NCI-H2227 (cell line): ENCODE measurements around the gene DAGLA.

Experiments
- DNase-seq: peaks from one replicate; lab custom pipeline; 2025; ENCODE audit not compliant: unreplicated experiment; lab: John Stamatoyannopoulos, UW

Gene DAGLA

GRCh38 chr11:61728066-61728939 lies 48.1 kb downstream of the DAGLA start:
- DNase-seq: no peak

- no peak for DNase-seq
Measured at GRCh38 chr11:61728940-61729219, 48.7 kb downstream of the DAGLA start.

- peak; percentile 61 for DNase-seq
Measured at GRCh38 chr11:61730240-61730994, 50.2 kb downstream of the DAGLA start.

- DNase-seq: no peak
Measured at GRCh38 chr11:61731211-61731951, 51.2 kb downstream of the DAGLA start.

GRCh38 chr11:61731952-61732675 lies 51.9 kb downstream of the DAGLA start:
- DNase-seq: no peak

- DNase-seq: no peak
Measured at GRCh38 chr11:61732705-61733104, 52.5 kb downstream of the DAGLA start.

GRCh38 chr11:61733120-61733978 lies 53.2 kb downstream of the DAGLA start:
- DNase-seq: peak; percentile 90

- no peak for DNase-seq
Measured at GRCh38 chr11:61734767-61735166, 54.6 kb downstream of the DAGLA start.

GRCh38 chr11:61735391-61735790 lies 55.2 kb downstream of the DAGLA start:
- no peak for DNase-seq

- DNase-seq: no peak
Measured at GRCh38 chr11:61736310-61736709, 56.1 kb downstream of the DAGLA start.

- no peak for DNase-seq
Measured at GRCh38 chr11:61737131-61737530, 56.9 kb downstream of the DAGLA start.

GRCh38 chr11:61737636-61738386 lies 57.6 kb downstream of the DAGLA start:
- no peak for DNase-seq

- DNase-seq: no peak
Measured at GRCh38 chr11:61738776-61739175, 58.6 kb downstream of the DAGLA start.

GRCh38 chr11:61739413-61739812 lies 59.2 kb downstream of the DAGLA start:
- DNase-seq: no peak

- DNase-seq: no peak
Measured at GRCh38 chr11:61739966-61740365, 59.8 kb downstream of the DAGLA start.

- no peak for DNase-seq
Measured at GRCh38 chr11:61742391-61742790, 62.2 kb downstream of the DAGLA start.

- no peak for DNase-seq
Measured at GRCh38 chr11:61743486-61744095, 63.4 kb downstream of the DAGLA start.

- no peak for DNase-seq
Measured at GRCh38 chr11:61744181-61744580, 64.0 kb downstream of the DAGLA start.

- DNase-seq: no peak
Measured at GRCh38 chr11:61744609-61745156, 64.5 kb downstream of the DAGLA start.
